Kasumi-1 (cell line): Measurements from ENCODE around the gene WFDC11.
A peak's percentile ranks its signal among the peaks of the same experiment; 100 is the strongest.
"Not testable (repeated sequence)": the region's sequence is repeated elsewhere in the genome, so short reads cannot be mapped to it uniquely, and the experiment has no call there.

Experiments used
- DNase-seq, 2 experiments: peaks; one replicate each; lab custom pipeline; 2025; lab: John Stamatoyannopoulos, UW

The WFDC11 gene

DNA sequence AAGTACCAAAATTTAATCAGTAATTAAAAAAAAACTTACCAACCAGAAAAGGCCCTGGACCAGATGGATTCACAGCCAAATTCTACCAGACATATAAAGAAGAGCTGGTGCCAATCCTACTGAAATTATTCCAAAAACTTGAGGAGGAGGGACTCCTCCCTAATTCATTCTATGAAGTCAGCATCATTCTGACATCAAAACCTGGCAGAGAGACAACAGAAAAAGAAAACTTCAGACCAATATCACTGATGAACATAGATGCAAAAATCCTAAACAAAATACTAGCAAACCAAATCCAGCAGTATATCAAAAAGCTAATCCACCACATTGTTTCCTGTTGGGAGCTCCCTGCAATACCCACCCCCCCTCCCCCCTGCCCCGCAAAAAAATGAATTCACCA lies at the start of gene WFDC11:
WFDC11 (minus strand) TSS at position 101 of the 400 bp plus-strand sequence. CDS start 19,639 bp downstream, outside the sequence.
- DNase-seq, result no peak

DNA sequence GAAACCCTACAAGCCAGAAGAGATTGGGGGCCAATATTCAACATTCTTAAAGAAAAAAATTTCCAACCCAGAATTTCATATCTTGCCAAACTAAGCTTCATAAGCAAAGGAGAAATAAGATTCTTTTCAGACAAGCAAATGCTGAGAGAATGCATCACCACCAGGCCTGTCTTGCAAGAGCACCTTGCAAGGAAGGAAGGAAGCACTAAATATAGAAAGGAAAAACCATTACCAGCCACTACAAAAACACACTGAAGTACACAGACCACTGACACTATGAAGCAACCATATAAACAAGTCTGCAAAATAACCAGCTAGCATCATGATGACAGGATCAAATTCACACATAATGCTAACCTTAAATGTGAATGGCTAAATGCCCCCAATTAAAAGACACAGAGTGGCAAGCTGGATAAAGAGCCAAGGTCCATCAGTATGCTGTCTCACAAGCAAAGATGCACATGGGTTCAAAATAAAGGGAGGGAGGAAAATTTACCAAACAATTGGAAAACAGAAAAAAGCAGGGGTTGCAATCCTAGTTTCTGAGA lies 46.2 kb upstream of the WFDC11 start:
- DNase-seq, result not testable (repeated sequence)

DNA sequence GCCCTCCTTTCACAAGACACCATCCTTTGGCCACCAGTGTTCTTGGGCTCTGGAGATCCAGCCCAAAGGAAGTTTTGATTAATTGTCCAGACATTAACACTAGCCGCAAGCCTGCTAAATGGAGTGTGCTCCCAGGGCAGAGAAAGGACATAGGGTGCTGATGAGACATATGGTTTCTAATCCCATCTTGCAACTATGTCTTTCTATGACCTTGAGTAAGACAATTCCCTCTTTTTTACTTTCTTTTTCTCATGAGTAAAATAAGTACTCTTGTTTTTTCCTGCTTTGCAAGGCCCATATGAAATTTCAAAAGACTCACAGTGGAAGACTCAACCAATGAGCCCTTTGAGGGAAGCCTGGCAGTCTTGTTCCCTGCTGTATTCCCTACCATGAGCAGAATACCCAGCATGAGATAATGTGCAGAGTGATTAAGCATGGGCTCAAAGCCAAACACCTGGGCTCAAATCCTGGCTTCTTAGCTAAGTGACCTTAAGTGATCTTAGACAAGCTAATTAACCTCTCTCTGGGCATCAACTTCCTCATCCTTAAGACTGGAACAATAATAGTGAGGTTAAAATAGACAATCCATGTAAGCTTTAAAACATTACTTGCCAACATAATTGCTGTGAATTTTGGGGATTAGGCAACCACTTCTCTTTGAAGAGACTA lies 35.1 kb upstream of the WFDC11 start, which contains the start of gene WFDC10B:
WFDC10B (minus strand) TSS at position 51 of the 669 bp plus-strand sequence. CDS start 19,027 bp downstream, outside the sequence.
- no peak for DNase-seq

DNA sequence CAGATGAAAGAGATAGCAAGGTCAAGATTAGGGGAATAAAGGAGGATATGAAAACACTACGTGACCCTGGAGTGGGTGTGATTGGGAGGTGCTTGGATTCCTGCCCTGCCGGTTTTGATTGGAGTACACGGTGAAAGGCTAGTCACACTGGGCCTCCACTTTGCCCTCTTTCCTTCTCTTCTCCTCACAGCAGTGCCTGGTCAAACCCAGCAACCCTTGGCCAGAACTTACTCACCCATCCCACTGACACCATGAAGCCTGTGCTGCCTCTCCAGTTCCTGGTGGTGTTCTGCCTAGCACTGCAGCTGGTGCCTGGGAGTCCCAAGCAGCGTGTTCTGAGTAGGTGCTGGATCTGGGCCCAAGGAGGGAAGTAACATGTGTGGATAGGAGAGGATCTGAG lies 31.8 kb upstream of the WFDC11 start, which contains the start of gene WFDC13:
WFDC13 (plus strand) TSS at position 166 of the 400 bp plus-strand sequence; CDS start at position 252, 86 bp downstream.
- DNase-seq, result no peak

DNA sequence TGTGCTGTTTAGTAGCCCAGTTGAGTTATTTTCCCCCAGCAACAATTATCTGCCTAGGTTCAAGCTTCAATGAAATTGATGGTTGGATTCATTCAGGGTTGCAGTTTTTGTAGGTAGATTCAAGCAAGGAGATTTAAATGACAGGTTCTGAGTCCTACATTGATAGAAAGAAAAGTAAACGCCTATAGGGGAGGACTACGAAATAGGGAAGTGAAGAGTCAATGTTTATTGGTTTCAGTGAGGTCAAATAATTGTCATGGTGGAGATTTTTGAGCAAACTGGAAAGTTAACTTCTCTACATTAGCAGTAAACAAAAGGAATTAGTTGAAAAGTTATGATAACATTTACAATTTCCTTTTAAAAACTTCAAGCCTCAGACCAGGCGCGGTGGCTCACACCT lies 31.1 kb upstream of the WFDC11 start:
- DNase-seq, result no peak

DNA sequence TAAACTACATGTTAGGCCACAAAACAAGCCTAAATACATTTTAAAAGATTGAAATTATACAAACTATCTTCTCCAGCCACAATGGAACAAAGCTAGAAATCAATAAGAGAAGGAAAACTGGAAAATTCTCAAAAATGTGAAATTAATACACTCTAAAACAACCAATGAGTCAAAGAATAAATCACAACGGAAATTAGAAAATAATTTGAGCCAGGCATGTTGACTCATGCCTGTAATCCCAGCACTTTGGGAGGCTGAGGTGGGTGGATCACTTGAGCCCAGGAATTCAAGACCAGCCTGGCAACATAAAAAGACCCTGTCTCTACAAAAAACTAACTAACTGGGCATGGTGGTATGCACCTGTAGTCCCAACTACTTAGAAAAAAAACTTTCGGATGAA lies 25.5 kb upstream of the WFDC11 start:
- no peak for DNase-seq

DNA sequence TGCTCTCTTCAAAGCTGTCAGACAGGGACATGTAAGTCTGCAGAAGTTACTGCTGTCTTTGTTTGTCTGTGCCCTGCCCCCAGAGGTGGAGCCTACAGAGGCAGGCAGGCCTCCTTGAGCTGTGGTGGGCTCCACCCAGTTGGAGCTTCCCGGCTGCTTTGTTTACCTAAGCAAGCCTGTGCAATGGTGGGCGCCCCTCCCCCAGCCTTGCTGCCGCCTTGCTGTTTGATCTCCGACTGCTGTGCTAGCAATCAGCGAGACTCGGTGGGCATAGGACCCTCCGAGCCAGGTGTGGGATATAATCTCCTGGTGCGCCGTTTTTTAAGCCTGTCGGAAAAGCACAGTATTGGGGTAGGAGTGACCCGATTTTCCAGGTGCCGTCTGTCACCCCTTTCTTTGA lies 23.3 kb upstream of the WFDC11 start:
- not testable (repeated sequence) for DNase-seq

DNA sequence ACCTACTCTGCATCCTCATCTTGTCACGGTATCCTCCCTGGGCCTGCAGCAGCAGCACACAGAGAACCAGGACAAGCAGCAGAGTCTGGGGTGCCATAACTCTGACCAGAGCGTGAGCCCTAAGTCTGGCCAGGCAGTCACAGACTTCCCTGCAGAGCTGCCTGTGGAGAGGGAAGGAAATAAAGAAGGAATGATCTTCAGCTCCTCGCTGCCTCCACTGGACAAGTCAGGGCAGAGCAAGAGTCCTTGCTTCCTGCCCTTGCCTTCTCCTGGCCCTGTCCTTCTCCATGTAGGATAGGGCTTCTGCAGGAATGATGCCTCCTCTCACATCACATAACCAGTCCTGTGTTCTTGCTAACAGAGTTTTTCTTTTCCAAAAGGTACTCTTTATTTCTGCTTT lies 15.9 kb upstream of the WFDC11 start:
- DNase-seq, result peak in 1 of 2 experiments; percentile 2

DNA sequence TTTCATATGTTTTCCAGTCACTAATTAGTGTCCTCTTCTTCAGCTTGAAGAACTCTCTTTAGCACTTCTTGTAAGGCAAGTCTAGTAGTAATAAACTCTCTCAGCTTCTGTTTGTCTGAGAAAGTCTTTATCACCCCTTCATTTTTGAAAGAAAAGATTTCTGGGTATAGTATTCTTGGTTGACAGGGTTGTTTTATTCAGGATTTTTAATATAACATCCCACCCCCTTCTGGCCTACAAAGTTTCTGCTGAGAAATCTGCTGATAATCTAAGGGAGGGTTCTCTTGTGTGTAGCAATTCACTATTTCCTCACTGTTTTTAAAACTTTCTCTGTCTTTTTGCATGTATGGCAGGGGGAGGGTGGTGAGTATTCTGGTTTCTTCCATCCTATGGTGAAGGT lies 9.6 kb upstream of the WFDC11 start:
- no peak for DNase-seq

DNA sequence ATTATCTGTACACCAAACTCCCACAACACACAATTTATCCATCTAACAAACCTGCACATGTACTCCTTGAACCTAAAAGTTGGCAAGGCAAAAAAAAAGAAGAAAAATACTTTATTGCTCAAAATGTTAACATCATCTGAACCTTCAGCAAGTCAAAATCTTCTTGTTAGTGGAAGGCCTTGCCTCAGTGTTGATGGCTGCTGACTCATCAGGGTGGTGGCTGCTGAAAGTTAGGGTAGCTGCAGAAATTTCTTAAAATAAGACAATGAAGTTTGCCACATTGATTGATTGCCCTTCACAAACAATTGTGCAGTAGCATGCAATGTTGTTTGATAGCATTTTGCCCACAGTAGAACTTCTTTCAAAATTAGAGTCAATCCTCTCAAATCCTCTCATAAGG lies 2.7 kb upstream of the WFDC11 start:
- DNase-seq, result no peak

DNA sequence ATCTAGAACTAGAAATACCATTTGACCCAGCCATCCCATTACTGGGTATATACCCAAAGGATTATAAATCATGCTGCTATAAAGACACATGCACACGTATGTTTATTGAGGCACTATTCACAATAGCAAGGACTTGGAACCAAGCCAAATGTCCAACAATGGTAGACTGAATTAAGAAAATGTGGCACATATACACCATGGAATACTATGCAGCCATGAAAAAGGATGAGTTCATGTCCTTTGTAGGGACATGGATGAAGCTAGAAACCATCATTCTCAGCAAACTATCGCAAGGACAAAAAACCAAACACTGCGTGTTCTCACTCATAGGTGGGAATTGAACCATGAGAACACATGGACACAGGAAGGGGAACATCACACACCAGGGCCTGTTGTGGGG lies 13.0 kb downstream of the WFDC11 start:
- DNase-seq, result not testable (repeated sequence)

DNA sequence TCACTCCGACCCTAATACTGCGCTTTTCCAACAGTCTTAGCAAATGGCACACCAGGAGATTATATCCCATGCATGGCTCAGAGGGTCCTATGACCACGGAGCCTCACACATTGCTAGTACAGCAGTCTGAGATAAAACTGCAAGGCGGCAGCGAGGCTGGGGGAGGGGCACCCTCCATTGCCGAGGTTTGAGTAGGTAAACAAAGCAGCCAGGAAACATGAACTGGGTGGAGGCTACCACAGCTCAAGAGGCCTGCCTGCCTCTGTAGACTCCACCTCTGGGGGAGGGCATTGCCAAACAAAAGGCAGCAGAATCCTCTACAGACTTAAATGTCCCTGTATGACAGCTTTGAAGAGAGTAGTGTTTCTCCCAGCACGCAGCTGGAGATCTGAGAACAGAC lies 18.3 kb downstream of the WFDC11 start:
- DNase-seq, result not testable (repeated sequence)

DNA sequence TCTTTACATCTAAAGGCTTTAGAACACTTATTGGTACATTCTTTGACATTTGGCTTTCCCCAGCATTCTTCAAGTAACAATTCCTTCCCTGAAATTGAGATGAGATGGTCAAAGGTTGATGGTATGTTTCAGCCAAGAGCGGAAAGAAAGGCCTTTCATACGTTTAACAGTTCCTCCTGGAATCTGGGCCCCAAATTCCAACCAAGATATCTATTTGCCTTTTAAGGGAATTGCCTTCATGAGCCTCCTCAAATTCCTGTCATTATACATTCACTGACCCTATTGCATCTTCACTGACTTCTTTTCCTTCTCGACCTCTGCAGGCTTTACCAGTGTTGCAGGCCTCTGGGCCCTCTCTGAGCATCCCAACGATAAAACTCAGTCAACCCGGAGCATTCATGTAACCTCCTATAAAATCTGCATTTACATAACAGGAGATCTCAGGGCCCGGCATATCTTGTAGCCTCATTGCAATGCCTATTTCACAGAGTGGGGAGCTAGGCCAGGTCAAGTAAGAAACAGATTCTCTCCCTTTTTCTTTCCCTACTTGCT lies 20.7 kb downstream of the WFDC11 start:
- no peak for DNase-seq

DNA sequence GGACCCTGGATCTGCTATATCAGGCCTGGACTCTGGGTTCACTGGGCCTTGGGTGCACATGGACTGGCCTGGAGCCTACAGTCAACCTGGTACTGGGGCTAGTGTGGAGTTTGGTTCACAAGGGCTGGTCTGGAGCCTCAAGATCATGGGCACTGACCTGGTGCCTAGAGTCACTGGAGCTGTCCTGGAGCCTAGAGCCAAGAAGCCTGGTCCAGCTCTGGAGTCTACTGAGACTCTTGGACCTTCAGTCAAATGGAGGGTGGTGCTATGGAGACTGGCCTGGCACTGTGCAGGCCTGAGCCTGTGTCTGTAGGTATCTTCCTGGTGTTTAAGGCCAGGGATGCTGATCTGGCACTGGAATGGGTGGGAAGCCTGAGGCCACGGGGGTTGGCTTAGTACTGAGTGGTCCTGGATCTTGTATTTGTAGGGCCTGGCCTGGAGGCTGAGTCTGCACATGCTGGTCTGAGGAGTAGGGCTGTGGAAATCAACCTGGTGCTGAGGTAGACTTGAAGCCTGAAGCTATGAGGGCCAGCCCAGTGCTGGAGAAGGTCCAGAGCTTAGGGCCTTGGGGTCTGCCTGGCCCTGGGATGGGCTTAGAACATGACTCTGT lies 22.5 kb downstream of the WFDC11 start:
- no peak for DNase-seq

DNA sequence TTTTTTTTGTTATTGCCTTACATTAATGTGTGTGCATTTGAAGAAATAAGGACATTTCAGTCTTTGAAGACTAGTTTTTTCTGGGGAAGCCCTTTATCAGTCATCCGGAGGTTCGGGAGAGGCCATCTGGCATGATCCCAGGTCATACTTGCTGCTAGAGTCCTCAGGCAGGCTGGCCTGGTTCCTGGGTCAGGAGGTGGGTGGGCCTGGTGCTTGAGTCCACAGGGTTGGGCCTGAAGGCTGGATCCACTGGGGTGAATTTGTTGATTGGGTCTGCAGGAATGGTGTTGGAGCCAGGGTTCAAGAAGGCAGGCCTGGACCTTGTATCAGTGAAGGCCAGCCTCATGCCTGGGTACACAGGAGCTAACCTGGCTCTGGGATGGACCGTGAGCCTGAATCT lies 23.2 kb downstream of the WFDC11 start:
- DNase-seq, result no peak

DNA sequence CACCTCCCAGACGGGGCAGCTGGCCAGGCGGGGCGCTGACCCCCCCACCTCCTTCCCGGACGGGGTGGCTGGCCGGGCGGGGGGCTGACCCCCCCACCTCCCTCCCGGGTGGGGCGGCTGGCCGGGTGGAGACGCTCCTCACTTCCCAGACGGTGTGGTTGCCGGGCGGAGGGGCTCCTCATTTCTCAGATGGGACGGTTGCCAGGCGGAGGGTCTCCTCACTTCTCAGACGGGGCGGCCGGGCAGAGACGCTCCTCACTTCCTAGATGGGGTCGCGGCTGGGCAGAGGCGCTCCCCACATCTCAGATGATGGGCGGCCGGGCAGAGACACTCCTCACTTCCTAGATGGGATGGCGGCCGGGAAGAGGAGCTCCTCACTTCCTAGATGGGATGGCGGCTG lies 24.2 kb downstream of the WFDC11 start:
- DNase-seq, result not testable (repeated sequence)

DNA sequence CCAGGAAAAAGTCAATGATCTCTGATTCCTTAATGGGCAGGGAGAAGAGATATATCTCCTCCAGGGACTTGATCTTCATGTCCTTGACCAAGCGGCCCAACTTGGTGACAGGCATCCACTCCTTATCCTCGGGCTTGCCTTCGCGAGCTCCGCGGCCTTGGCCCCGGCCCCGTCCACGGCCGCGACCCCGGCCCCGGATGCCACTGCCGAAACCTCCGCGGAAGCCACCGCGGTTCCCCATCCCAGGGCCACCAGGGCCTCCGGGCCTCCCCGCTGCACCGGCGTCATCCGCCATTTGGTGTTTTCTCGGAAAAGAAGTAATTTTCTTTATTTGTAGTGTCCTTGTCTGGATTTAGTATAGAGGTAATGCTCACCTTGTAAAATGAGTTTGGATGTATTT lies 29.0 kb downstream of the WFDC11 start:
- not testable (repeated sequence) for DNase-seq

DNA sequence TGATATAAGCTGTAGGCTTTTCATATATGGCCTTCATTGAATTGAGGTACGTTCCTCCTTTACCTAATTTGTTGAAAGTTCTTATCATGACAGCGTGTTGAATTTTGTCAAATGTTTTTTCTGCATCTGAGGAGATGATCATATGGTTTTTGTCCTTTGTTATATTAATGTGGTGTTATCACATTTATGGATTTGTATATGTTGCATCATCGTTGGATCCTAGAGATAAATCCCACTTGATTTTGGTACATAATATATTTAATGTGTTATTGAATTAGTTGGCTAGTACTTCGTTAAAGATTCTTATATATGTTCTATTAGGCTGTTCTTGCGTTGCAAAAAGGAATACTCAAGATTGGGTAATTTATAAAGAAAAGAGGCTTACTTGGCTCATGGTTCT lies 30.4 kb downstream of the WFDC11 start:
- DNase-seq, result no peak

DNA sequence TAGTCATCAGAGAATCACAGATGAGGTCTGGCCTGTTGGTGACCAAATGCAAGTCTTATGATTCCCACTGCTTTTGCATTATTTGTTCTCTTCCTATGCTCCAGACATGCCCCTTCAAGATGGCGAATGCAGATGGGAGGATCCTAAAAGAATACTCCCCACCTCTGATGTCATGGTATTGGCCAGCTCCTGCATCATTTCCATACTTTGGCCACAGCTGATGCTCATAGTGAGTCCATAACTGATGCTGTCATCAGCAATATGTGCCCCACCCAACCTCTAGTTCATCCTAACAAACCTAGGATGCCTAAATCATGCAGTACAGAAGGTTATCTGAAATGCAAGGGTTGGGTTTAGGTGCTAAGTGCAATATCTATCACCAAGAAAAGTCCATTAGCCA lies 33.5 kb downstream of the WFDC11 start:
- no peak for DNase-seq

DNA sequence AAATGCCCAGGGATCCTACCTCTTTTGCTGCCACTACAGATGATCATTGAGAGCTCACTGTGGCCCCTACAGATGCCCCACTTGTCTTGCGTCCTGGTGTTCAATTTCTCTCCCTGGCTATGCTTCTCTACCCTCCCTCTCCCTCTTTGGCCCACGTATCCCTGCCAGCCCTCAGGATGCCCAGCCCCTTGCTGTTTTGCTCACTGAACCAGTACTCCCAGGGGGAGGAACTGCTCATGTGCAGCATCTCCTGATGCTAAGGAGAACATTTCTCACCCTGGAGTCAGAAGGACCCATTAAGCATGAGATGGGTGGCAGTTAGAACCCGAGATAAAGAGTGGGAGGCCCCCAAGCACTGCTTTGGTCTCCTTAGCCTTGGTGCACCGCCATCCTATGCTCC lies 38.9 kb downstream of the WFDC11 start, which contains the start of gene WFDC9:
WFDC9 (minus strand) TSS at position 101 of the 400 bp plus-strand sequence. CDS start 21,103 bp downstream, outside the sequence.
- DNase-seq, result no peak

DNA sequence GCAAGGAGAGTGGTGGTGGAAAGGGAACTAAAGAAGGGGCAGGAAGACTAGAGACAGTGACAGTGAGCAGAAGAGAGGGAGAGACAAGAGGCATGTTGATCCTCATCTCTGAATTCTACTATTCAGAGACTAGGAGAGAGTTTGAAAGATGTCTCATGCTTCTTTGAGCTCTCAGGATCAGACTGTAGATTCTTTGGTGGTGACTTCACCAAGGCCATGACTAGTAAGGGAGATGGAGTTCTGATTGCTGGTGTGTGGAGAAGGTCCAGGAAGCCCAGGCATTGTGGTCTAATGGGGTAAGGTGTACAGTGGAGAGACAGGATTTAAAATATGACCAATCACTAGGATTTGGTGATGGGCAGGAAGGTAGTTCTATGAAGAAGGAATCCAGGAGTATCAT lies 39.7 kb downstream of the WFDC11 start:
- DNase-seq, result no peak

DNA sequence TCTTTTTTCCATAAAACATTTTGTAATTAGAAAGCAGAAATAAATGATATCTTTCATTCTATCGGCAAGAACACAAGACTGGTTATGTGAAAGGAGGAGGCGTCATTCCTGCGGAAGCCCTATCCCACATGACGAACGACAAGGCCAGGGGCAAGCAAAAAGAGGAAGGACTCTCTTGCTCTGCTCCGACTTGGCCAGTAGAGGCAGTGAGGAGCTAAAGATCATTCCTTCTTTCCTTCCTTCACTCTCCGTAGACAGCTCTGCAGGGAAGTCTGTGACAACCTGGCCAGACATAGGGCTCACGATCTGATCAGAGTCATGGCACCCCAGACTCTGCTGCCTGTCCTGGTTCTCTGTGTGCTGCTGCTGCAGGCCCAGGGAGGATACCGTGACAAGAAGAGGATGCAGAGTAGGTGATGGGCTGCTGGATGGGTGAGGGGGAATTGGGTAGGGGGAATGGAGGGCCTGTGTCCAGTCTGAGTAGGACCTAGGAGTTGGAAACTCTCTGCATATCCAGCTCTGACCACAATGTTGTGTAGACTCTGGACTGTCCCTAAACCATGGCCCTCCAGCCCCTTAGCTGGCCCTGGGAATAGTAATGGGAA lies 40.4 kb downstream of the WFDC11 start, which contains the start of gene WFDC10A:
WFDC10A (plus strand) TSS at position 244 of the 605 bp plus-strand sequence; CDS start at position 319, 75 bp downstream.
- DNase-seq, result peak; percentile 85 to 87
